ENCODE results near the gene DPEP2. TPM values are rescaled to one million over a fixed set of nuclear protein-coding genes. Genes with fewer than 3 reads are reported as not detected.

DPEP2 gene
- total RNA-seq, 1 experiment from 2014 or later, result not detected

Other genes with a start within 250 kb of the DPEP2 start
- 2.6 and 2.9 TPM in 2 replicates for gene RANBP10, start 192.9 kb downstream of the DPEP2 start, total RNA-seq (2014; rRNA removed; shearing (Covaris generic))
- gene TSNAXIP1, start 192.6 kb downstream of the DPEP2 start, total RNA-seq (2014; rRNA removed; shearing (Covaris generic)), result 0.49 TPM in 1 of 2 replicates, not detected in the other
- 36.2 and 41.8 TPM in 2 replicates for gene THAP11, start 157.2 kb downstream of the DPEP2 start, total RNA-seq (2014; rRNA removed; shearing (Covaris generic))
- gene NUTF2, start 152.6 kb downstream of the DPEP2 start, total RNA-seq (2014; rRNA removed; shearing (Covaris generic)), result 392 and 459 TPM in 2 replicates
- gene CENPT, start 151.8 kb downstream of the DPEP2 start, total RNA-seq (2014; rRNA removed; shearing (Covaris generic)), result 28.5 and 31.2 TPM in 2 replicates
- 39.7 and 42.4 TPM in 2 replicates for gene EDC4, start 126.4 kb downstream of the DPEP2 start, total RNA-seq (2014; rRNA removed; shearing (Covaris generic))
- 1.3 TPM in 1 of 2 replicates, not detected in the other for gene NRN1L, start 114.6 kb downstream of the DPEP2 start, total RNA-seq (2014; rRNA removed; shearing (Covaris generic))
- 4.7 and 5.5 TPM in 2 replicates for gene PSKH1, start 106.2 kb downstream of the DPEP2 start, total RNA-seq (2014; rRNA removed; shearing (Covaris generic))
- gene CTRL, start 67.6 kb downstream of the DPEP2 start, total RNA-seq (2014; rRNA removed; shearing (Covaris generic)), result 0.24 and 0.98 TPM in 2 replicates
- 75.7 and 107 TPM in 2 replicates for gene PSMB10, start 62.6 kb downstream of the DPEP2 start, total RNA-seq (2014; rRNA removed; shearing (Covaris generic))
- 3.1 and 6.0 TPM in 2 replicates for gene LCAT, start 55.4 kb downstream of the DPEP2 start, total RNA-seq (2014; rRNA removed; shearing (Covaris generic))
- 23.6 and 37.0 TPM in 2 replicates for gene SLC12A4, start 30.8 kb downstream of the DPEP2 start, total RNA-seq (2014; rRNA removed; shearing (Covaris generic))
- gene DPEP3, start 19.0 kb downstream of the DPEP2 start, total RNA-seq (2014; rRNA removed; shearing (Covaris generic)), result not detected in 2 replicates
- not detected in 2 replicates for gene DPEP2NB, start 16.4 kb upstream of the DPEP2 start, total RNA-seq (2014; rRNA removed; shearing (Covaris generic))
- 6.6 and 9.3 TPM in 2 replicates for gene DDX28, start 23.7 kb upstream of the DPEP2 start, total RNA-seq (2014; rRNA removed; shearing (Covaris generic))
- 18.7 and 18.9 TPM in 2 replicates for gene DUS2, start 23.8 kb upstream of the DPEP2 start, total RNA-seq (2014; rRNA removed; shearing (Covaris generic))
- gene NFATC3, start 85.9 kb upstream of the DPEP2 start, total RNA-seq (2014; rRNA removed; shearing (Covaris generic)), result 22.0 and 22.5 TPM in 2 replicates
- 0.24 TPM in 1 of 2 replicates, not detected in the other for gene ESRP2, start 236.6 kb upstream of the DPEP2 start, total RNA-seq (2014; rRNA removed; shearing (Covaris generic))
- 23.0 and 24.4 TPM in 2 replicates for gene PLA2G15, start 245.9 kb upstream of the DPEP2 start, total RNA-seq (2014; rRNA removed; shearing (Covaris generic))

All from RPMI7951 (cell line).